GM19351 (cell line): ENCODE measurements around the gene SLC16A11.
"Not testable (repeated sequence)": the region's sequence is repeated elsewhere in the genome, so short reads cannot be mapped to it uniquely, and the experiment has no call there.

Source experiments
- ATAC-seq: cut with Tn5 transposase; IDR thresholded peaks from one replicate; pipeline ENCODE4 v1.9.1; 2021; ENCODE audit warnings: mild to moderate bottlenecking, moderate library complexity; ENCODE audit not compliant: unreplicated experiment

Gene SLC16A11

GRCh38 chr17:7011942-7012254, 32.0 kb downstream of the SLC16A11 start:
- ATAC-seq = no peak

- no peak for ATAC-seq
Observed at GRCh38 chr17:7011415-7011814, 32.5 kb downstream of the SLC16A11 start.

GRCh38 chr17:7010523-7010922, 33.4 kb downstream of the SLC16A11 start:
- ATAC-seq = no peak

GRCh38 chr17:7007143-7007542, 36.7 kb downstream of the SLC16A11 start:
- ATAC-seq = no peak

- ATAC-seq = no peak
Observed at GRCh38 chr17:7005716-7006115, 38.2 kb downstream of the SLC16A11 start.

GRCh38 chr17:7004398-7005253, 39.3 kb downstream of the SLC16A11 start:
- ATAC-seq = no peak

GRCh38 chr17:7003745-7004144, 40.1 kb downstream of the SLC16A11 start:
- ATAC-seq = no peak

- ATAC-seq = no peak
Observed at GRCh38 chr17:7002288-7003047, 41.4 kb downstream of the SLC16A11 start.

GRCh38 chr17:7001318-7001961, 42.5 kb downstream of the SLC16A11 start:
- ATAC-seq = no peak

GRCh38 chr17:6998855-6999508, 44.9 kb downstream of the SLC16A11 start:
- no peak for ATAC-seq

- ATAC-seq = no peak
Observed at GRCh38 chr17:6997171-6997570, 46.7 kb downstream of the SLC16A11 start.

GRCh38 chr17:6996256-6997011, 47.5 kb downstream of the SLC16A11 start:
- ATAC-seq = no peak

- no peak for ATAC-seq
Observed at GRCh38 chr17:6995500-6996255, 48.2 kb downstream of the SLC16A11 start, which contains the start of gene ALOX12. Gene ALOX12, plus strand, starts transcription at chr17:6996049. Its CDS starts 69 bp downstream, at chr17:6996118.

- ATAC-seq = no peak
Observed at GRCh38 chr17:6994666-6995256, 49.1 kb downstream of the SLC16A11 start.

GRCh38 chr17:6994118-6994598, 49.7 kb downstream of the SLC16A11 start:
- no peak for ATAC-seq

GRCh38 chr17:6993613-6994056, 50.3 kb downstream of the SLC16A11 start:
- not testable (repeated sequence) for ATAC-seq
